GM21786 (cell line): ENCODE measurements around the gene GPR146.

Experiments used
- ATAC-seq: cut with Tn5 transposase; IDR thresholded peaks from one replicate; pipeline ENCODE4 v1.9.1; 2021; ENCODE audit not compliant: unreplicated experiment

The GPR146 gene

DNA sequence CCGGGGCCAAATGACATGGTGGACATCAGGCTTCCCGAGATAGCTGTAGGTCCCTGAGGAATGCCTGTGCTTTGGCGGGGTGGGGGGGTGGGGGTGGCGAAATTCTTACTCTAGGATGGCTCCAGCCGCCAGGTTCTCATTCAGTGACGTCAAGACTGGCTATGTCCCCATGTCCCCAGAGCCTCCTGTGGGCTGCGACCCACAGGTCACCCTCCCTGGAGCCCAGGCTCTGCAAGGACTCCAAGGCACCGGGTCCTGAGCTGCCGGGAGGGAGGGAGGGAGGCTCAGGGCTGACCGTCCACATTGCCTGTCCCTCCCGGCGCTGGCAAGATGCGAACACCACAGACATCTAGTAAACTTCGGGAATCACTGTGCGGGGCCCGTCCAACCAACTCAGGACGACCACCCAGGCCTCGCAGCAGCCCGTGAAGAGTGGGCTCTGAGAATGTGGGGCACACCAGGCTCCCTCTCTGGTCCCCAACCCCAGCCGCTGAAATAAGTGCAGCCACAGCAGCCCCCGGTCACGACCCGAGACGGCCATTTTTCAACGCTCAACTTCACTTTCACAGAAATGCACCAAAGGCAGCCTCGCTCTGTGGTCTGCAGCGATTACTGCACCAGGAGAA lies 12.6 kb downstream of the GPR146 start:
- ATAC-seq, result no peak

GRCh38 chr7:1057416-1058291 lies 13.3 kb downstream of the GPR146 start:
- ATAC-seq, result no peak

- no peak for ATAC-seq
These were observed 14.0 kb downstream of the GPR146 start for GRCh38 chr7:1058311-1058710.

GRCh38 chr7:1058821-1059199 lies 14.5 kb downstream of the GPR146 start:
- ATAC-seq, result no peak

DNA sequence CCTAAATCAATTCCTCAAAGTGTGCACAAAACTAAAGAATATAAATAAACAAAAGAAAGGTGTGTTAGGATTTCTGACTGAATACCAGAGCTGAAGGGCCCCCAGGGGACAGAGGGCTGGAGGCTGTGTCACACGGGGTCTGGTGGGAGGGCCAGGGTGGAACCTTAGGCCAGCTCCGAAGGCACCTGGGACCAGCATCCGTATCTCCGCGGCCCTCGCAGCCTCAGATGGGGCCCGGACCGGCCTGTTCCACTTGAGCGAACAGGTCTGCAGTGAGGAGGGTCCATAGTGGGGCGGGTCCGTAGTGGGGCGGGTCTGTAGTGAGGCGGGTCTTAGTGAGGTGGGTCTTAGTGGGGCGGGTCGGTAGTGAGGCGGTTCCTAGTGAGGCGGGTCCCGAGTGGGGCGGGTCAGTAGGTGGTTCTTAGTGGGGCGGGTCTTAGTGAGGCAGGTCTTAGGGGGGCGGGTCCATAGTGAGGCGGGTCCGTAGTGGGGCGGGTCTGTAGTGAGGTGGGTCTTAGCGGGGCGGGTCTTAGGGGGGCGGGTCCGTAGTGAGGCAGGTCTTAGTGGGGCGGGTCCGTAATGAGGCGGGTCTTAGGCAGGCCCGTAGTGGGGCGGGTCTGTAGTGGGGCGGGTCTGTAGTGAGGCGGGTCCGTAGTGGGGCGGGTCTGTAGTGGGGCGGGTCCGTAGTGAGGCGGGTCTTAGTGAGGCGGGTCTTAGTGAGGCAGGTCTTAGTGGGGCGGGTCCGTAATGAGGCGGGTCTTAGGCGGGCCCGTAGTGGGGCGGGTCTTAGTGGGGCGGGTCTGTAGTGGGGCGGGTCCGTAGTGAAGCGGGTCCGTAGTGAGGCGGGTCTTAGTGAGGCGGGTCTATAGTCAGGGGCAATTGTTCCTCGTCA lies 15.1 kb downstream of the GPR146 start:
- ATAC-seq, result no peak

- no peak for ATAC-seq
These were observed 16.1 kb downstream of the GPR146 start for GRCh38 chr7:1060315-1061072.

GRCh38 chr7:1061180-1061579 lies 16.8 kb downstream of the GPR146 start:
- ATAC-seq, result no peak

DNA sequence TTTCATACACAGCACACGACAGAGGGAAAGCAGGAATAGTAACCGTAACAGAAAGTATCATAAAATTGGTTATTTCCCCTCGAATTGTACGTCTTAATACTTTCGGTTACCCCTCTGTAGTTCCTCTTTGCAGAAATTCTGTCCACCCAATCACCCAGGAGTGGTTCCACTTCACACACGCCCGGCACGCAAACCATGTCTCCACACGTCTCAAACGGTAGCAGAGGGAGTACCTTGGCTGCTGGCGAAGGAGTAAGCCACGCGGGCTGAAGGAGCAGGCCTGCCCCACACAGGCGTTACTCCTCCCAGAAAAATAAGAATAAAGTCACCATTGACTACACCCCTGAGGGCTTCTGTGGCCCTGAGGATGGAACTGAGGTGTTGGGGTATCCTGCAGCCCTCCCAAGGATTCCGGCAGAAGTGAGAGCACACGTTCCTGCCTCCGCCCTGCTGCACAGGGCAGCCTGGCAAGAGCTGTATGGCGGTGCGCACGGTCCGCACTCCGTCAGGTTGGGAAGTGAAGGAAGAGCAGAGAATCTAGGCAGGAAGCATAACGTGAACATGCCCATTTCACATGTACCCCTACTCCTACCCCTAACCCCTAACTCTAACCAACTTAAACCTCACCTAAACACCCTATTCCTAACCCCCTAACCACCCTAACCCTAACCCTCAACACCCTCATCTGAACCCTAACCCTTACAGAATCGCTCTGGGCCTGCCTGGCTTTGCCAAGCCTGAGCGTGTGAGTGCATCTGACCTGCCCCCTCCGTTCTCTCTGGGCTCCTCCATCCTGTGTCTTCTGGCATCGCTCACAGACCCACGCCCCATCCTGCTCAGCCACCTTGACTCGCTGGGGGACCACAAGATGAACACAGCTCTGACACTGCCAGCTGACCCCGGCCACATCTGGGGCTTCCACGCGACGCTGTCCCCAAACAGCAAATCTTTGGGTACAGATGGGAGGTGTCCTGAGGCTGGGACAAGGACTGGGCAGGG lies 18.2 kb downstream of the GPR146 start:
- peak; percentile 69 for ATAC-seq

DNA sequence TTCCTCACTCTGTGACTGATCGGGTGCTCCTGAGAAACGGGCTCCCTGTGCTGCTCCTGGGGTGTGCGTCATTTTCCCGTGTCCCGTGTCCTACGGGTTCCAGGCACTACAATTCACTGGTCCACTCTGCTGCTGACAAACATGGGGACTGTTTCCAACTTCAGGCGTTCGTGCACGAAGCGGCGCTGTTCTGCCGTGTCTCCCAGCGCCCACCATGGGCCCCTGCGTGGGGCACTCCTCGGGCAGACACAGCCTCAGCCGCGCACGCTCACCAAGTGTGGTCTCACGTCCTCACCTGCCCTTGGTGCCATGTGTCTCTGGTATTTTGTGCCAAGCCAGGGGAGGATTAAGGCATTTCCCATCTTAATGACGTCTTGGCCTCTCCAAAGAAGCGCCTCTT lies 19.0 kb downstream of the GPR146 start:
- ATAC-seq, result no peak

- no peak for ATAC-seq
These were observed 20.2 kb downstream of the GPR146 start for GRCh38 chr7:1064581-1064980.

- no peak for ATAC-seq
These were observed 20.9 kb downstream of the GPR146 start for GRCh38 chr7:1065263-1065584.

DNA sequence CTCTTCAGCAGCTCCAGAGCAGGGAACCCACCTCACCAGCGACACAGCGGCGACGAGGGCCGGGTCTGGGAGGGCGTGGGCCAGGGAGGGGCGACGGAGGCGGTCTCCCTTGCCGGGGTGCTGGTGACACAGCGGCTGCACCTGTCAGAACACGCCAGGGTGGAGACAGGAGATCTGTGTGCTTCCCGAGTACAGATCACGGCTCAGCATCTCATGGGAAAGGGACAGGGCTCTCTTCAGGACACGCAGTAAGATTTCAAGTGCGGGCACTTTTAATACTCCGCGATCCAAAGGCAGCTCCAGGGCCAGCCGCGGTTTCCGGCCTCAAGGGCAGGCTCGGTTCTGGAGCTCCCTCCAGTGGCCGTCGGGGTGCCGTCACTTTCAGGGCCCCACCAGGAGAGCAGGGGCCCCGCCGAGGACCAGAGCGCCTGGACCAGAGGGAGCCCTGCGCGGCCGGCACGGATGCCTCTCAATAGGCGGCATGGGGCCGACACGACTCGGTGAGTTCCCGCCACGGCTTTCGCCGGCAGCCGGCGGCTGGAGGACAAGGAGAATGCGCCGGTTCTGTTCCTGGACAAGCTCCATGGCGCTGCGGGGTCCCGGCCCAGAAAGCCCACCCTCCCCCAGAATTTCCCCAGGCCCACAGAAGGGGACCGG lies 21.4 kb downstream of the GPR146 start:
- ATAC-seq, result peak; percentile 39

GRCh38 chr7:1066242-1066588 lies 21.9 kb downstream of the GPR146 start:
- ATAC-seq, result no peak

- no peak for ATAC-seq
These were observed 23.7 kb downstream of the GPR146 start for GRCh38 chr7:1068013-1068412.

DNA sequence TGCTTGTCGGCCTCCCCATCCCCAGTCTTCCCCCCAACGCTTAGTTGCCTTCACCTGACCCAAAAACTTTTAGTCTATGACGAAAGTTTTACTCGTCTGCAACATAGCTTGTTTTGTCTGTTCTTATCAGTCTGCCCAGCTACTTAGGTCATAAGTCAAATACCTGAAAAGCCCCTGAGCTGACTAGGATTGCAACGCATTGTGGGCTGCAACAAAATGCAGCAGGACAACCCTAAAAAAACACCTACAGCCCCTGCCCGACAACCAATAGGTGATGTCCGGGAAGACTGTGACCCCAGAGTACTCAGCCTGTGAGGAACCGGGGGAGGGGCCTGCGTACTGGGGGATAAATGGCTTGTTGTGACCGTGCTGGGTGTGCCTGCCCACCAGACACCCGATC lies 24.3 kb downstream of the GPR146 start:
- ATAC-seq, result no peak

DNA sequence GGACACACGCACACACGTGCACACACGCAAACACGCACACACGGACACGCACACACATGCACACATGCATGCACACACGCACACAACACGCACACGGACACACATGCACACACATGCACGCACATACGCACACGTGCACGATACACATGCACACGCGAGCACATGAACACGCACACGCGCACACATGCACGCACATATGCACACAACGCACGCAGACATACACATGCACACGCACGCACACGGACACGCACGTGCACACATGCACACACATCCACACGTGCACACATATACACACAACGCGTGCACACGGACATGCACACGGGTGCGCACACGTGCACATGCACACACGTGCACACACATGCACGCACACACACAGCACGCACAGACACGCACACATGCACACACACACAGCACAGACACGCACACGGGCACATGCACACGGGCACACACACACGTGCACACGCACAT lies 26.2 kb downstream of the GPR146 start:
- no peak for ATAC-seq

GRCh38 chr7:1071731-1072254 lies 27.4 kb downstream of the GPR146 start:
- ATAC-seq, result no peak

DNA sequence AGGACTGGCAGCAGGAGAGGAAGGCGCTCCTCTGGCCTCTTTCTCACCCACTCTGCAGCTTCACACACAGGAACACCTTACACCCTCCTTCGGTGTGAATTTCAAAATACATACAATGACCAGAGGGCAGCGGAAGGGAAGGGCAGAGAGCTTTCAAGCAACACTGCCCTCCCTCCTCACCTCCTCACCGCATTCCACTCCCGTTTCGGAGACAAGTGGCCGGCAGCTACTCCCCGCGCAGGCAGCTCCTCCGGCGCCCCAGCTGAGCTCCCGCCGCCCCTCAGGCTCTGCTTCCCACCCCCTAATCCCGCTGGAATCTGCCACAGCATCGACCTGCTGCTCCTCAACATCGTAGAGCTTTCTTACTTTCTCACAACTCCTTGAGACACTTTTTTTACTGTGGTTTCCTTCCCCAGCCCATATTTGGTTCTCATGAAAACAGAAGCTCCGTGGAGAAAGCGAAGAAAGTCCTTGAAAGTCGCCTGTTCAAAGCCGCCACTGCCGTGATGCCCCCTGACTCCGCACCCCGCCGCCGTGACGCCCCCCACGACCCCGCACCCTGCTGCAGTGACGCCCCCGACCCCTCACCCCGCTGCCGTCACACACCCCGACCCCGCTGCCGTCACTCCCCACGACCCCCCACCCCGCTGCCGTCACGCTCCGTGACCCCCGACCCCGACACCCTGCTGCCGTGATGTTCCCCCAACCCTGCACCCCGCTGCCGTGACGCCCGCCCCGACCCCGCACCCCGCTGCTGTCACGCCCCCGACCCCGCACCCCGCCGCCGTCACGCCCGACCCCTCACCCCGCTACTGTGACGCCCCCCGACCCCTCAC lies 29.0 kb downstream of the GPR146 start:
- no peak for ATAC-seq
